Measurements from ENCODE around the gene PDF. TPM values are rescaled to one million over a fixed set of nuclear protein-coding genes. Genes with fewer than 3 reads are reported as not detected.

PDF gene
- polyA plus RNA-seq, 6 donors from 2014 or later, result 8.7 to 16.0 (median 11.1) TPM

DNA sequence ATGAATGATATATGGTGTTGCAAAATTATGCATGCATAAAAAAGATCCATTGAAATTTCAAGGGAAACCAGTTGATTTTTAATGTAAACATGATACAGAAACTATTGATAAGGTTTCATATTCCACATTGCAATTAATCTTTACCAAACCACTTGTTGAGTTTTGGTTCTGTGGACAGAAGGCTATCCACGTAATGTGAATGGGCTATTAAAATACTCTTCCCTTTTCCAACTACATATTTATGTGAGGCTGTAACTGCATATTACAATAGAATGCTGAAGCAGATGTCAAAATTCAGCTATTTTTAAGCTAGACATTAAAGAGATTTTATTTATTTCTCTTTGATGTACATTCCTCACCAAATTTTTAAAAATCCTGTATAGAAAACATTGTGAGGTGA is 53.0 kb downstream of the PDF start:
- ATAC-seq (ENCODE audit: low read depth in 2 of 2) (no peak), DNase-seq (no peak)
- Mint-ChIP-seq H3K9me3 (no peaks in the 10 kb centered on the region), H3K4me1 (no peaks in the 10 kb centered on the region), H3K36me3 (no peaks in the 10 kb centered on the region), H3K4me3 (no peak overlapping the region), H3K27ac (no peak overlapping the region), H3K27me3 (no peaks in the 10 kb centered on the region)

Other genes starting within 250 kb of the PDF start
- gene HAS3, start 224.9 kb downstream of the PDF start, polyA plus RNA-seq (ENCODE audit: low read depth in 6 of 6), result under 1 TPM in 4 of 6 donors, not detected in 2; 0.08 to 0.48 (median 0.28) TPM
- 100 to 1,000 TPM; 182 to 277 (median 241) TPM for gene CHTF8, start 198.0 kb downstream of the PDF start, polyA plus RNA-seq (ENCODE audit: low read depth in 6 of 6)
- 100 to 1,000 TPM in 1 of 6 donors, 10 to 100 TPM in 5; 45.1 to 103 (median 58.6) TPM for gene UTP4, start 197.9 kb downstream of the PDF start, polyA plus RNA-seq (ENCODE audit: low read depth in 6 of 6)
- 1 to 10 TPM; 2.4 to 7.1 (median 4.2) TPM for gene SNTB2, start 143.4 kb downstream of the PDF start, polyA plus RNA-seq (ENCODE audit: low read depth in 6 of 6)
- 10 to 100 TPM; 22.2 to 35.1 (median 27.8) TPM for gene VPS4A, start 19.2 kb downstream of the PDF start, polyA plus RNA-seq (ENCODE audit: low read depth in 6 of 6)
- 10 to 100 TPM; 25.4 to 57.1 (median 34.3) TPM for gene COG8, start 9.0 kb upstream of the PDF start, polyA plus RNA-seq (ENCODE audit: low read depth in 6 of 6)
- gene NIP7, start 9.2 kb upstream of the PDF start, polyA plus RNA-seq (ENCODE audit: low read depth in 6 of 6), result 10 to 100 TPM; 21.0 to 30.4 (median 23.7) TPM
- under 1 TPM in 1 of 6 donors, not detected in 5; 0.44 TPM for gene TMED6, start 21.2 kb upstream of the PDF start, polyA plus RNA-seq (ENCODE audit: low read depth in 6 of 6)
- 10 to 100 TPM; 18.5 to 33.6 (median 28.4) TPM for gene TERF2, start 55.4 kb upstream of the PDF start, polyA plus RNA-seq (ENCODE audit: low read depth in 6 of 6)
- gene CYB5B, start 94.0 kb upstream of the PDF start, polyA plus RNA-seq (ENCODE audit: low read depth in 6 of 6), result 100 to 1,000 TPM in 5 of 6 donors, 10 to 100 TPM in 1; 68.3 to 107 (median 103) TPM
- gene NFAT5, start 235.4 kb upstream of the PDF start, polyA plus RNA-seq (ENCODE audit: low read depth in 6 of 6), result 10 to 100 TPM in 2 of 6 donors, 1 to 10 TPM in 3, under 1 TPM in 1; 0.54 to 12.4 (median 9.0) TPM

All from naive B cell (primary cell).